OCI-M2 (cell line): ENCODE data around the gene HCFC2.

Source experiments
- DNase-seq: peaks from one replicate; lab custom pipeline; 2025; ENCODE audit not compliant: unreplicated experiment; lab: John Stamatoyannopoulos, UW

HCFC2 gene

GRCh38 chr12:104152685-104153241 lies 88.4 kb downstream of the HCFC2 start:
- DNase-seq: no peak

GRCh38 chr12:104154286-104154685 lies 90.0 kb downstream of the HCFC2 start:
- DNase-seq: no peak

- DNase-seq: no peak
These were observed 90.5 kb downstream of the HCFC2 start for GRCh38 chr12:104154806-104155205.
